Embryonic facial prominence (tissue), 1 donor: Measurements from ENCODE around the gene MARVELD1.

Source experiments
- DNase-seq: peaks from one replicate; pipeline ENCODE4 v3.0.0-alpha.2; 2016; ENCODE audit errors: extremely low spot score

The MARVELD1 gene

DNA sequence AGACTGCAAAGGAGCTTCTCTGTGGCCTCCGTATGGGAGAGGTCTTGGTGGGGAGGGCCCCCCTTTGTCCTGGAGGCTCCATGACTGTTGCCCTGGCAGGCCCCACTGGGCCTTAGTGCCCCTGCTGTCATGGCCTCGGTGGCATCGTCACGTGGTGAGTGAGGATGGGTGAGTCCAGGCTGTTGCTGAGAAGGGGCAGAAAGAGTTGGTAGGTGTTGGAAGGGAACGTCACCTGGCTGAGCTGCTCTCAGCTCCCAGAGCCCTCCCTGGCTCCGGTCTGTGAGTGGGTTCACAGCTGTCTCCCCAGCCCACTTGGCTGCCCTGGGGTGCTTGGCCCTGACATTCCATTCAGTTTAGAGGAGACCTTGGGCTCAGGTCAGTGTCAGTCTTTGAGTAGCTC, 42.2 kb downstream of the MARVELD1 start:
- DNase-seq: no peak

DNA sequence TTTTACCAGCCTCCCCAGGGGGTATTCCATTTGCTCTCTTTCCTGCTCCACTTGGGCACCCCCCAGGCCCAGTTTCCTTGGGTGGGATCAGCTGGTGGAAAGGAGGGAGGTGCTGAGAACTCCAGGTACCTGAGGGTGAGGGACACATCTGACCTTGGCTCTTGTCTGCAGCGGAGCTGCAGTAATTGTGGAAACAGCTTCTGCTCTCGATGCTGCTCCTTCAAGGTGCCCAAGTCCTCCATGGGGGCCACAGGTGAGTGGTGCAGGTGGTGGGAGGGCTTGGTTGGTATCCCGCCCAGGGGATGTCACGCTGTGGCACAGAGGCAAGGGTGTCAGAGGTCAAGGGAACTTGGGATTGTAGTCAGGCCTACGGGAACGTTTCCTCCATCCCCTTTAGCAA, 43.9 kb downstream of the MARVELD1 start:
- no peak for DNase-seq

DNA sequence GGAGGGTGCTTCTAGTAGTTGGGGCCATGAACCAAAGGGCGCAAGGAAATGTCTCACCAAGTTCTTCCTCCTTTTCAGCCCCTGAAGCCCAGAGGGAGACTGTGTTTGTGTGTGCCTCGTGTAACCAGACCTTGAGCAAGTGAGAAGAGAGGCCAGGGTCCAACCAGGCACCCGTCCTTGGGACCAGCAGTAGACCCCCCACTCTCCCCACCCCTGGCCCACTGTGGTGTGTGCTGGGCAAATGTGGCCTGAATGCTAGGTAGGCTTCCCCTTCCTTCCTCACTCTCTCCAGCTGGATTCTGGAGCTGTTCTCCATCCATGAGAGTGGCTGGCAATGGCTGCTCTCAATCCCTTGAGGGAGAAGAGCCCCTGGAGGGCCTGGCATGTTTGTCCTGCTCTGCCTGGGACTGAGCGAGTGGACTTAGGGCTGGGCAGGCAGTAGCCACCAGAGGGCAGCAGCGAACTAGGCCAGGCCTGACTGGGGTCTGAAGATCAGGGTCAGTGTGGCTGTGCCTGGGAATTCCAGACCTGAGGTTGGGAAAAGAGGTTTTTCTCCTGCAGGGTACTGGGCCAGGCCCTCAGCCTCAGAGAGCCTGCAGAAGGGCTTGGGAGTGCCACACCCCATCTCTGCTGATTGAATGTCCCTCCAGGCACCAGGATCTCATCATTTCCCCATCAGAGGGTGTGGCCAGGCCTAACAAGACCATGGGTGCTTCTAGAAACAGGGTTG, 45.8 kb downstream of the MARVELD1 start:
- no peak for DNase-seq

DNA sequence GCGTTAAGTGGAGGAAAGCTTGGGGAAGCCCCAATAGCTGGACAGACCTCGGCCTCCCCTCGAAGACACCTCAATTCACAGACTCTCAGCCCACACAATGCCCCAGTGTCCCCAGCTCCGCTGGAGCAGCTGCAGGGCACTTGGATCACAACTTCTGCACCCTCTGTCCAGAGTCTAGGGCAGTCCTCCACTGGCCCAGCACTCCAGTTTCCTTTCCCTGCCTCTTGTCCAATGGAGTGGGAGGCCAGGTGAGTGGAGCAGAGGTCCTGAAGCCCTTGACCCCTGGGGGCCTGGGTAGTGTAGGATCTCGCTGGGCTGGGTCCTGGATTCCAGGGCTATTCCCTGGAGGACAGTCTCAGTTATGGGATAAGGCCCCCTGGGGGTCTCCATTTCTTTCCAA, 46.4 kb downstream of the MARVELD1 start:
- no peak for DNase-seq

DNA sequence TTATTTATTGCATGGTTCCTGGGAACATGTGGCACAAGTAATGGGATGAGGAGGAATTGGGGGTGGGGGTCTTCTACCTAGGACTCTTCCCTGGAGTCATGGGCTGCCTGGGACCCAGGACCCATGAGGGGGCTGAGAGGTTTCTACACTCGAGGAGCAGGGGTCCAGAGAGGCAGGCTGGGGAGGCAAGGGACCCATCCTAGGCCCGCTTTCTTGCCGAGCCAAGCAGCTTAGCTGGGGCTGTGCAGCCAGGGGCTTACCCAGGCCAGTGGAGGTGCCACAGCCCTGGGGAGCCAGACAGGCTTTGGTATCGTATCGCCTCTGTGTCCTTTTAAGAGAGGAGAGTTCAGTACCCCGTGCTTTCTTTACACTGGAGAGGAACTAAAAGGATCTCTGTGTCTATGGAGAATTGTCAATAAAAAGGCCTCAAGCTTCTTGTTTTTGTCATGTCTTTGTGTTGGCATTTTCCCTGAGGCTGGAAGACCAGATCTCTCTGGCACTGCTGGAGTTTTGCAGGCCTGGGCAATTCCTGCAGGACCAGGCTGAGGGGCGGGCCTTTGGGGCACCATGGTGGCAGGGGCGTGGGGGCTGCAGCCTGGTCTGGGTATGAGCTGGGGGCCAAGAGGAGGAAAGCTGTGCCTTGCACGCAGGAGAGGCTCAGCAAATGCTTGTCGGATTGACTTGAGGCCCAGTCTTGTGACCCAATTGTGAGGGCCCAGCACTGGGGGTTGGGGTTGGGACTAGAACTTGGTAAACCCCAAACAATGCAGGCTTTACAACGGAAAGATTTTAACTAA, 47.1 kb downstream of the MARVELD1 start:
- DNase-seq: no peak

DNA sequence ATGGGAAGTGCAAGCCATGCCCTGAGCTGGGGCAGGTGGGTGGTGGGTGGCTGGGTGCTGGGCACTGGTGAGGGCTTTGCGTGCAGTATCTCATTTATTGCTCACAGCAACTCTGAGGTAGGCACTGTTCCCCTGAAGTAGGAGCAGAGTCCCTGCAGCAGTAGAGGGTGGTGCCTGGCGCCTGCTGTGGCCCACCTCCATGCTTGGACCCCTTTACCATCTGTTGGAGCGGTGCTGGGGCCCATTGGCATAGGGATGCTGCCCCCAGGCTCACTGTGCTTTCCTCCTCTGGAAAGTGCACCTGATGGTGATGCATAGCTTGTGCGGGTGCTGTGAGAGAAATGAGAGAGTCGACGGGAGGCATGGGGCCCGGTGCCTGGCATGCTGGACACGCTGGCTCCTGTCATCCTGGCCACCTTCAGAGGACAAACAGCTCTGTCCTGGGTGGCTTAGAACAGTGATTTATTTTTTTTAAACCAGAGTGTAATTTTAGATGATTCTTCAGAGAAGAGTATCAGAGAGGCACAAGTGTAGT, 47.9 kb downstream of the MARVELD1 start:
- no peak for DNase-seq

DNA sequence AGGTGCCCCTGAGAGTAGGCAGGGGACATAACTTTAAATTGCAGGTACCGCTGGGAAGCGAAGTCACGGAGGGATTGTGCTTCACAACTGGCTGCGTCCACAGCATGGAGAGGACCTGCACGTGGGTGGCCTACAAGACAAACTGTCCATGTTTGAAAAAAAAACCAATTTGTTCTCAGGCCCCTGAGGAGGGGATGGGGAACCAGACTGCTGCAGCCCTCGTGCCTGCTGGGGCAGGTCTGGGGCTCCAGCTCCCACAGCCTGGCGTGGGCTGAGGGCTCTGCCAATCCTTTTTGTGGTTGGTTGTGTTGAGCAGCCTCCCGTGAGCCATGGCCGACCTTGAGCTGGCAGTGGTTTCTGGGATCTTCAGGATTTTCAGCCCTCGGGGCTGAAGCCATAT, 48.5 kb downstream of the MARVELD1 start:
- no peak for DNase-seq

DNA sequence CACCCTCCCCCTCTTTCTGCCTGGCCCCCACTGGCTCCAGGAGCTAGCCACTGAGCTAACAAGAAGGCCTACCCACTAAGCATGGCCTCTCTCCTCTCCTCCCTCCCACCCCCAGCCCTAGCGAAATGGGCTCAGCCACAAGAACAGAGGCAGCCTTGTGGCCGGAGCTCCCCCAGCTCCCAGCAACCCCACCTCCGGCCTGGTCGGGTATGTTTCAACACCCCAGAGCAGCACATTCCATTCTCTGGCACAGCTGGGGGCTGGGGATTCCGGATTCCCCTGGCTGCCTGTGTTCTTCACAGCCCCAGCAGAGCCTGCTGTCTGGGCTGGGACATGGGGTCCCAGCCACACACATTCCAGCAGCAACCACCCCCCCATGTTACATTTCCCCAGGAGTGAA, 49.3 kb downstream of the MARVELD1 start:
- DNase-seq: no peak

DNA sequence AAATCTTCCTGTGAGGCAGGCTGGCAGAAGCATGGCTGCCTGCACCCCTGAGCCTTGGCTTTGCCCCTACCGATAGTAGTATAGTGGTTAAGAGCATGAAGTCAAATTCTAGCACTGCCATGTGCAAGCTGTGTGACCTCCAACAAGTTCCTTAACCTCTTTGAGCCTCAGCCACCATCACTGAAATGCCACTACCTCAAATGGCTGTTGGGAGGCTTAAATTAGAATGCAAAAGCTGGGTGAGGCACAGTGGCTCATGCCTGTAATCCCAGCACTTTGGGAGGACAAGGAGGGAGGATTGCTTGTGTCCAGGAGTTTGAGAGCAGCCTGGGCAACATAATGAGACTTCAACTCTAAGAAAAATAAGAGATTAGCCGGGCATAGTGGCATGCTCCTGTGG, 49.9 kb downstream of the MARVELD1 start:
- no peak for DNase-seq

DNA sequence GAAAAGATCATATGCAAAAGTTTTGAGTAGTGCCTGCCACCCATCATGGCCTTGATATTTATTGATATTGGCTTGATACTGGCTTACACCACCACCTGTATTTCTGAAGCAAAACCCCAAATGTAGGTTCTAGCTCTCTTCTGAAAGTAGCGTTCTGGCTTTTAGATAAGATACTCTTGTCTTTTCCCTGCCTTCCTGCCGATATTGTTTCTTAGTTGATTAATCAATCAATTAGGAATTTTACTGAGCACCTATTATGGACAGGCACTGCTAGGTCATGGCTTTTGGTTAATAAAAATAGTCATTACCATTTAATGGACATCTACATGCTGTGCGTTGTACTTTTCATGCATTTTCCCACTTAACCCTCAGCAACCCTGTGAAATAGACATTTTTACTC, 50.4 kb downstream of the MARVELD1 start:
- no peak for DNase-seq

DNA sequence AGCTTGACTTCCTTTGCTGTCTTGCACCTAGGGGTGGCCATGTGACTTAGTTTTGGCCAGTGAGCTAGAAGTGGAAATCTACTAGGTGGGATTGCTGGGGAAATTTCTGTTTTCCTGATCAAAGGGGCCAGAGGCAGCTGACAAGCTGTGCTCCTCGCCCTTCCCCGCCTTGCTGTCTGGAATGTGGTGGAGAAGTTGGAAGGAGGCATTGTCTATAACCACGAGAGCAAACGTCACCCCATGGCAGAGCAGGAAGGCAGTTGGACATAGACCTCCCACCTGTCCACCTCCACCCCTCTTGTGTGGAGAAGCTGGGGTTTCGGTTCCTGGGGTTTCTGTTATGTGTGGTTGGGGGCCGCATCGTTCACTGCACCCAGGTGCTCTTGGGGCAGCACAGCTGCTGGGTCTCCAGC, 51.0 kb downstream of the MARVELD1 start:
- DNase-seq: no peak

DNA sequence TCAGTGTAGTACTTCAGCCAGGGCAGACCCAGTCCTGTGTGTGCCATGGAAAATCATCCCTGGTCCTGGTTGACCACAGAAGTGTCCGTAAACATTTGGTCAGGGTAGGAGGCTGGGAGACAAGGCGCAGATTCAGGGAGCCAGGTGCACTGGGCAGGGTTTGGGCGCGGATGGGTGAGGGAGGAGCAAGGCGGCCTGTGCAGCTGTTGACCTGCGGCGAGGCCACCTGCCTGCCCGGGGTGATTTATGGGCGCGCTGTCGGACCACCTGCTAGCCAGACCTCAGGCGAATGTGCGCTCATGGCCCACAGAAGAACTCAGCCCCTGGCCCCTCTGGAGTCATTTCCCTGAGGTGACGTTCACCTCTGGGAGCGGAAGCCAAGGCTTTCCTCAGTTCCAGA, 51.7 kb downstream of the MARVELD1 start:
- DNase-seq: no peak

DNA sequence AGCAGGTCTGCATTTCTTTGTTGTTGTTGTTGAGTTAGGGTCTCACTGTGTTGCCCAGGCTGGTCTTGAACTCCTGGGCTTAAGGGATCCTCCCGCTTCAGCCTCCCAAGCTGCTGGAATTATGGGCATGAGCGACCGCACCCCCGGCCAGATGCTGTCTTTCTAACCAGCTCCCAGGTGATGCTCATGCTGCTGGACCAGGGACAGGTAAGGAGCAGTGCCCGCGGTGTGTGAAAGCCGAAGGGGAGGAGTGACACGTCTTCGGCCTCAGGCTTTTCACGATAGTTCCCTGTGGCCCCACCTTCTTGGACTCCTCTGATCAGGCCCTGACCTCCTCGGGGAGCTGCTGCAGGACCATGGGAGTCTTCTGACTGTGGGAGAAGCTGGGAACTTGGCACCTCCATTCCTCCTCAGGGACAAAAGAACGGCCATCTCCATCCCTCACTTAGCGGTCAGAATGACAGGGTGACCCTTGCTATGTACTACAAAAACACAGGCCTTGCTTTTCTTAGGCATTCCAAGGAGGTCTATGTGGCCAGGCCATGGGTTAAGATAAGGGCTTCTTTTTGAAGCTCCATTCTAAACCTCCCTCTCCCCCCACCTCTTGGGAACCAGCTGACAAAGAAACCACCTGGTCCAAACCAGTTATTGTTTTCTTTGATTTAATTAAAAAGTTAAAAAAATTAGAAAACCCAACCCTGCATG, 52.7 kb downstream of the MARVELD1 start:
- no peak for DNase-seq

DNA sequence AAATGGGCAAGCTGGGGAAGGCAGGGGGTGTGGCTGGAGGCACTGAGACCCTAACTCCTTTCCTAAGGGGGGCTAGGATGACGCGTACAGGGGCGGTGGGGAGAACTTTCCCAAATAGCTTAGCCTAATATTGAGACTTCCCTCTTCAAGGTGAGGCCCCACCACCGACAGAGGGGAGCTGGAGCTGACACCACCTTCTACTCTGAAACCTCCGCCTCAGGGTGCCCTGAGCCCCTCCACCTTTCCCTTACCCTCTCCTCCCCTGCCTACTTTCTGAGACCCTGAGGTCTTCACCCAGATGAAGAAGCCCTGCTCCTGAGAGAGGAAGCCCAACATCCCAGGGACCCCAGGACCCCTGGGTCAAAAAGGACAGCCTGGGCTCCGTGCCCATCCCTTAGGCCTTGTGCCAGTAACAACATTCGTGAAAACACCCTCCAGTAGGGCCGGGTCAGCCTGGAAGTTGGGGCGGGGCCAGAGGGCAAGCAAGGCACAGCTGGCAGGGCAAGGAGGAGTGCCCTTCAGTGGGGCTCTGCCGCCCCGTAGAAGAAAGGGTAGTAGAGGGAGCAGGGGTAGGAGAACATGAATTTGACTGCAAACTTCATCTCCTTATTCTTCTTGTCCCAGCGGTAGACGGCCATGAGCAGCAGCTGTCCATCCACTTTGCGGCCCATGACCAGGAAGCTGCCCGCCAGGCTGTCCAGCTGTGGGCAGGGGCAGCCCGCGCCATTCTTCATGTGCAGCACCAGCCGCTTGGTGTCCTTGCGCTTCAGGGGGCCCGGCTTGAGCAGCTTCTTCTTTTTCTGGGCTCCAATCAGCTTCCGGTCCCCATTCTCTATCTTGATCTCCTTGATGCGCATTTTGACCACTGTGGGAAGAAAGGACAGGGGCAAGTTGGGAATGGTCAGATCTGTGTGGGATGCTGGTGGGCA, 53.7 kb downstream of the MARVELD1 start:
- DNase-seq: no peak
